ENCODE data around the gene DTX2.
"Not testable (repeated sequence)": the region's sequence is repeated elsewhere in the genome, so short reads cannot be mapped to it uniquely, and the experiment has no call there.

The DTX2 gene

GRCh38 chr7:76487969-76488368 lies 26.5 kb downstream of the DTX2 start:
- not testable (repeated sequence) for DNase-seq (ENCODE audit: low read depth in 2 of 2)

GRCh38 chr7:76492139-76492538 lies 30.6 kb downstream of the DTX2 start:
- not testable (repeated sequence) for DNase-seq (ENCODE audit: low read depth in 2 of 2)

- DNase-seq (ENCODE audit: low read depth in 2 of 2) = not testable (repeated sequence)
These were observed 34.2 kb downstream of the DTX2 start for GRCh38 chr7:76495717-76496116.

- DNase-seq (ENCODE audit: low read depth in 2 of 2) = not testable (repeated sequence)
These were observed 36.5 kb downstream of the DTX2 start for GRCh38 chr7:76497918-76498582.

GRCh38 chr7:76498583-76499200 lies 37.2 kb downstream of the DTX2 start:
- DNase-seq (ENCODE audit: low read depth in 2 of 2) = not testable (repeated sequence)

- not testable (repeated sequence) for DNase-seq (ENCODE audit: low read depth in 2 of 2)
These were observed 37.9 kb downstream of the DTX2 start for GRCh38 chr7:76499201-76499923.

GRCh38 chr7:76499924-76500241 lies 38.4 kb downstream of the DTX2 start:
- not testable (repeated sequence) for DNase-seq (ENCODE audit: low read depth in 2 of 2)

DNA sequence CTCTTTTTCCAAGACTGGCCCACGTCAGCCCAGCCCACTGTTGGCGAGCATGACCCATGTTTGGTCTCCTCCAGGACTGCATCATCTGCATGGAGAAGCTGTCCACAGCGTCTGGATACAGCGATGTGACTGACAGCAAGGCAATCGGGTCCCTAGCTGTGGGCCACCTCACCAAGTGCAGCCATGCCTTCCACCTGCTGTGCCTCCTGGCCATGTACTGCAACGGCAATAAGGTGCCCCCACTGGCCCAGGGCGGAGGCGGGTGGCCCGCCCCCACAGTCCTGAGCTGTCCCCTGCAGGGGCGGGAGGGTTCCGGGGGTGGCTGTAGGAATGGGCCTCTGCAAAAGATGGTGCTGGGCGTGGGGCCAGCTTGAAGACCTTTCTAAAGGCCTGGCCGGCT lies 40.7 kb downstream of the DTX2 start:
- DNase-seq (ENCODE audit: low read depth in 2 of 2) = not testable (repeated sequence)

DNA sequence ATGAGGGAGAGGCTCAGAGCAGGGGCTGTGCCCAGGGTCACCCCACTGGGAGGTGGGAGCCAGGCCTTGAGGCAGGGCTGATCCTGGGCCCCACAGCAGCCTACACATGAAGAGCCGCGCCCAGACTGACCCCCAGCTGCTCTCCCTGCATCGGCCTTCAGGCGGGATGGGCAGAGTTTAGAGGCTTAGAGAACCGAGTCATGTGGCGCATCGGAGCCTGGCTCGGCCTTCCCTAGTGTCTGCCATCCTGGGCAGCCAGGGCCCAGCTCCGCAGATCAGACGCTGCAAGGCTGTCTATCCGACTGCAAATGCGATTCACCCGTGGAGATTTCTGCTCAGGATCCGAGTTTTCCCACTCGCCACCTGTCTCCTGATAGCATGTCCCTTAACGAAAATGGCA lies 41.3 kb downstream of the DTX2 start:
- not testable (repeated sequence) for DNase-seq (ENCODE audit: low read depth in 2 of 2)

GRCh38 chr7:76503244-76503643 lies 41.7 kb downstream of the DTX2 start:
- DNase-seq (ENCODE audit: low read depth in 2 of 2) = not testable (repeated sequence)

DNA sequence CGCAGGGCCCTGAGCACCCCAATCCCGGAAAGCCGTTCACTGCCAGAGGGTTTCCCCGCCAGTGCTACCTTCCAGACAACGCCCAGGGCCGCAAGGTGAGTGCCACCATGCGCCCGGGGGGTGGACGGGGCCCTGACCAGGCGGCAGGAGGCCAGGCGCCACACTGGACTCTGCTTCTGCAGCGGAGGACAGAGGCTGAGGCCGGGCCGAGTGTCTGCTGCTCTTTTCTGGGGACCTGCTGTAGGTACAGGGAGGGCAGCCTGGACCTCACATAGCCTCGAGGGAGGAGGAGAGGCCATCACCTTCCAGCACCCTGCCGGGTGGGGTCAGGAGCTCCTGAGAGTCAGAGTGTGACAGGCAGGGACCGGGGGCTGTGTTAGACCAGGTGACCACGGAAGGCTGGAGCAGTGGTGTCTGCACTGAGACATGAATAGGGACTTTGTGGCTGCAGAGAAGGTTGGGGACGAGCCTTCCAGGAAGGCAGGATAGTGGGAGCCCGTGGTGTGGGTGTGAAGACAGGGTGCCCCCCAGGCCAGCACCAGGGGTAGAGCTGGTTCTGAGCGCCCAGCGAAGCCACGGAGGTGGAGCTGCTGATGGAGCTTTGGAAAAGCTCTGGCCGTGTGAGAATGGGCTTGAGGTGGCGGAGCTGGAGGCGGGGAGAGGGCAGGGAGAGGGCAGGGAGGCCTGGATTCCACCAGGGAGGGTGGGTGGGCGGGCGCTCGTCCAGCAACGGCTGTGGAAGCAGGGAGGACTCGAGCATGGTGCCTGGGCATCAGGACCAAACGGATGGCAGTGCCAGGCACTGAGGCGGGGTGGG lies 43.0 kb downstream of the DTX2 start:
- not testable (repeated sequence) for DNase-seq (ENCODE audit: low read depth in 2 of 2)

- no peak for DNase-seq (ENCODE audit: low read depth in 2 of 2)
These were observed 43.9 kb downstream of the DTX2 start for GRCh38 chr7:76505168-76506080.

GRCh38 chr7:76506081-76506440 lies 44.6 kb downstream of the DTX2 start:
- no peak for DNase-seq (ENCODE audit: low read depth in 2 of 2)

DNA sequence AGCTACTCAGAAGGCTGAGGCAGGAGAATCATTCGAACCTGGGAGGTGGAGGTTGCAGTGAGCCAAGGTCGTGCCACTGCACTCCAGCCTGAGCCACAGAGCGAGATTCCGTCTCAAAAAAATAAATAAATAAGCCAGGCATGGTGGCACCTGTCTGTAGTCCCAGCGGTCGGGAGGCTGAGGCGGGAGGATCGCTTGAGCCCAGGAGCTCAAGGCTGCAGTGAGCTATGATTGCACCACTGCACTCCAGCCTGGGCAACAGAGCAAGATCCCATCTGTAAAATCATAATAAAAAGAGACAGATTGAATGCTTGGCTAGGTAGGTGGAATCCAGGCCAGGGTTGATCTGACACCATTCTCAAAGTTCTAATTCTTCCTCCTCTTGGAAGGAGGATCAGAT lies 45.1 kb downstream of the DTX2 start:
- not testable (repeated sequence) for DNase-seq (ENCODE audit: low read depth in 2 of 2)

GRCh38 chr7:76507723-76508406 lies 46.4 kb downstream of the DTX2 start:
- no peak for DNase-seq (ENCODE audit: low read depth in 2 of 2)

DNA sequence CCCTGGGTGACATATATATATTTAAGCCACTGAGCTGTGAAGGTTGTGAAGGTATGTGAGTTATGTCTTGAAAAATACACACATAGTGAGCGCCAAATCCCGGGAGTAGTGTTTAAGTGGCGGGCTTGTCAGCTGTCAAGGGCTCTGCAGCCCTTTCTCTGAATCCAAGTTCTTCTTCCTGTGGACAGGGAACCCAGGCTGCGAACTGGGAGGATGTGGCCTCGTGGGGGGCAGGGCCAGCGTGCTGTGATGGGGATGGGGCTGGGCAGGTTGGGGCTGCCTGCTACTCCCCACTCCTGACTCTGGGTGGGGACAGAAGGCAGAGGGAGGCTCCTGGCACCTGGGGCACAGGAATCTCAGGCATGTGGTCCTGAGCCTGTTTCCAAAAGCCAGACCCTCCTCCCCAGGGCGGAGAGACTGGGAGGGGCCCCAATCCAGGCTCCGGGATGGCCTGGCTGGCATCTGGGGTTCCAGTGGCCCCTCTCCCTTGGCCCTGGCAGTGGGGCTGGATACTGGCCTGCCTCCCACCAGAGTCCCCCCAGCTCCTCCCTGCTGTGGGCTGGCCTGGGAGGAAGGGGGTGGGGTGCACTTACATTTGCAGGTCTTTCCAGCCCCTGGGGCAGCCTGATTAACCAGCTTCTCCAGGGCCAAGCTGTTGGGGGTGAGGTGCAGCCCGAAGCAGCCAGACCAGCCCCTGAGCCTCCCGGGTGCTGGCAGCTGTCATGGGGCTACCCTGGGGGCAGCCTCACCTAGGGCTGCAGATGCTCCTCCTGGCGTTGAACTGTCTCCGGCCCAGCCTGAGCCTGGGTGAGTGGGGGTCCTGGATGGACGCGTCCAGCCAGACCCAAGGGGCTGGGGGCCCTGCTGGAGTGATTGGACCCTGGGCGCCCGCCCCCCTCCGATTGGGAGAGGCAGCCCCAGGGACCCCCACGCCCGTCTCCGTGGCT lies 48.7 kb downstream of the DTX2 start, which contains the start of gene UPK3B:
UPK3B (plus strand) TSS at position 622 of the 947 bp plus-strand sequence; CDS start at position 723, 101 bp downstream.
- no peak for DNase-seq (ENCODE audit: low read depth in 2 of 2)

- DNase-seq (ENCODE audit: low read depth in 2 of 2) = not testable (repeated sequence)
These were observed 49.8 kb downstream of the DTX2 start for GRCh38 chr7:76511200-76511910.

All from stimulated activated CD4-positive, alpha-beta T cell treated with anti-CD3 and anti-CD28 coated beads, Interleukin-1b, Interleukin-23, amount 100 ng/mL, for 1 hour (primary cell).